Loucy (cell line): ENCODE measurements around the gene TCEA3.

Experiments used
- EZH2phosphoT487 ChIP-seq: fragments of 200-600 bp; IDR thresholded peaks from 2 replicates; pipeline ENCODE4 v1.6.1; 2018; ENCODE audit warnings: antibody characterized with exemption, mild to moderate bottlenecking, moderate library complexity, borderline replicate concordance
- TF ChIP-seq, protein P1 (sequence below): fragments of 200-600 bp; sonication (generic); conservative IDR thresholded peaks from 2 replicates; pipeline ENCODE4 v1.5.1; 2014; ENCODE audit warnings: mild to moderate bottlenecking, antibody characterized with exemption, low read length

DNA sequence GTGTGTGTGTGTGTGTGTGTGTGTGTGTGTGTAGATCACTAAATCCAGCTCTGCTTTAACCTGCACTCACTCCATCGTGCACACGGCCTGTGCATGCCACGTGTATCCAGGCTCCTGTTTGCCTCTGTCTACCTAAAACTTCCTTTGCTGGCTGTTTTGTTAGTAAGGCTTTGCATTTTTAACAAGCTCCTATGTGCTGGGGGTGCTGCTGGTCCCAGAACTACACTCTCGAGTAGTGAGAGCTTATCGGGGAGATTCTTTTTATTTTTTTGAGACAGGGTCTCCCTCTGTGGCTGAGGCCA is 596 bp upstream of the TCEA3 start:
- TF ChIP-seq, protein P1, sequence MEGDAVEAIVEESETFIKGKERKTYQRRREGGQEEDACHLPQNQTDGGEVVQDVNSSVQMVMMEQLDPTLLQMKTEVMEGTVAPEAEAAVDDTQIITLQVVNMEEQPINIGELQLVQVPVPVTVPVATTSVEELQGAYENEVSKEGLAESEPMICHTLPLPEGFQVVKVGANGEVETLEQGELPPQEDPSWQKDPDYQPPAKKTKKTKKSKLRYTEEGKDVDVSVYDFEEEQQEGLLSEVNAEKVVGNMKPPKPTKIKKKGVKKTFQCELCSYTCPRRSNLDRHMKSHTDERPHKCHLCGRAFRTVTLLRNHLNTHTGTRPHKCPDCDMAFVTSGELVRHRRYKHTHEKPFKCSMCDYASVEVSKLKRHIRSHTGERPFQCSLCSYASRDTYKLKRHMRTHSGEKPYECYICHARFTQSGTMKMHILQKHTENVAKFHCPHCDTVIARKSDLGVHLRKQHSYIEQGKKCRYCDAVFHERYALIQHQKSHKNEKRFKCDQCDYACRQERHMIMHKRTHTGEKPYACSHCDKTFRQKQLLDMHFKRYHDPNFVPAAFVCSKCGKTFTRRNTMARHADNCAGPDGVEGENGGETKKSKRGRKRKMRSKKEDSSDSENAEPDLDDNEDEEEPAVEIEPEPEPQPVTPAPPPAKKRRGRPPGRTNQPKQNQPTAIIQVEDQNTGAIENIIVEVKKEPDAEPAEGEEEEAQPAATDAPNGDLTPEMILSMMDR, result no peak
- no peak for TF ChIP-seq EZH2phosphoT487
